Body of pancreas (tissue), 4 donors: Measurements from ENCODE around the gene RPS6KB2.

Experiments used
- POLR2A ChIP-seq, 3 donors: fragments of 450-650 bp; IDR thresholded peaks; one replicate each; pipeline ENCODE4 v1.6.1; 2016; ENCODE audit warnings: antibody characterized with exemption in 3 of 3, mild to moderate bottlenecking in 2 of 3
- TF ChIP-seq, protein P1 (sequence below), 7 experiments: fragments of 450-650 bp in 4 of 7; fragments of 200-600 bp in 3 of 7; sonication (generic) in 3 of 7; IDR thresholded peaks; one replicate each; pipeline ENCODE4 v1.5.1; 2016 to 2019; ENCODE audit warnings: antibody characterized with exemption in 7 of 7

- TF ChIP-seq, protein P1, sequence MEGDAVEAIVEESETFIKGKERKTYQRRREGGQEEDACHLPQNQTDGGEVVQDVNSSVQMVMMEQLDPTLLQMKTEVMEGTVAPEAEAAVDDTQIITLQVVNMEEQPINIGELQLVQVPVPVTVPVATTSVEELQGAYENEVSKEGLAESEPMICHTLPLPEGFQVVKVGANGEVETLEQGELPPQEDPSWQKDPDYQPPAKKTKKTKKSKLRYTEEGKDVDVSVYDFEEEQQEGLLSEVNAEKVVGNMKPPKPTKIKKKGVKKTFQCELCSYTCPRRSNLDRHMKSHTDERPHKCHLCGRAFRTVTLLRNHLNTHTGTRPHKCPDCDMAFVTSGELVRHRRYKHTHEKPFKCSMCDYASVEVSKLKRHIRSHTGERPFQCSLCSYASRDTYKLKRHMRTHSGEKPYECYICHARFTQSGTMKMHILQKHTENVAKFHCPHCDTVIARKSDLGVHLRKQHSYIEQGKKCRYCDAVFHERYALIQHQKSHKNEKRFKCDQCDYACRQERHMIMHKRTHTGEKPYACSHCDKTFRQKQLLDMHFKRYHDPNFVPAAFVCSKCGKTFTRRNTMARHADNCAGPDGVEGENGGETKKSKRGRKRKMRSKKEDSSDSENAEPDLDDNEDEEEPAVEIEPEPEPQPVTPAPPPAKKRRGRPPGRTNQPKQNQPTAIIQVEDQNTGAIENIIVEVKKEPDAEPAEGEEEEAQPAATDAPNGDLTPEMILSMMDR (IDR thresholded peaks at IDR 0.05) = no peak
- no peak for TF ChIP-seq POLR2A (IDR thresholded peaks at IDR 0.05)
These were observed 15.7 kb upstream of the RPS6KB2 start for GRCh38 chr11:67412495-67413179.
